Measurements from ENCODE around the gene STK32A. TPM values are rescaled to one million over a fixed set of nuclear protein-coding genes. Genes with fewer than 3 reads are reported as not detected.
"Not testable (repeated sequence)": the region's sequence is repeated elsewhere in the genome, so short reads cannot be mapped to it uniquely, and the experiment has no call there.

STK32A gene
- total RNA-seq, 1 donor from 2014 or later: 0.63 TPM

- DNase-seq (ENCODE audit: low read depth): no peak
- H3K4me3 ChIP-seq (ENCODE audit: low read depth, low read length): no peak overlapping the region
Measured at GRCh38 chr5:147348451-147348850, 113.6 kb downstream of the STK32A start.

GRCh38 chr5:147349241-147349640 lies 114.4 kb downstream of the STK32A start:
- no peak for TF ChIP-seq CTCF (conservative IDR thresholded peaks at IDR 0.05; ENCODE audit: low read depth, low read length)
- DNase-seq (ENCODE audit: low read depth): no peak
- H3K4me3 ChIP-seq (ENCODE audit: low read depth, low read length): no peak overlapping the region

More at GRCh38 chr5:147348451-147348850, 113.6 kb downstream of the STK32A start:
- no peak for TF ChIP-seq CTCF (conservative IDR thresholded peaks at IDR 0.05; ENCODE audit: low read depth, low read length)

DNA sequence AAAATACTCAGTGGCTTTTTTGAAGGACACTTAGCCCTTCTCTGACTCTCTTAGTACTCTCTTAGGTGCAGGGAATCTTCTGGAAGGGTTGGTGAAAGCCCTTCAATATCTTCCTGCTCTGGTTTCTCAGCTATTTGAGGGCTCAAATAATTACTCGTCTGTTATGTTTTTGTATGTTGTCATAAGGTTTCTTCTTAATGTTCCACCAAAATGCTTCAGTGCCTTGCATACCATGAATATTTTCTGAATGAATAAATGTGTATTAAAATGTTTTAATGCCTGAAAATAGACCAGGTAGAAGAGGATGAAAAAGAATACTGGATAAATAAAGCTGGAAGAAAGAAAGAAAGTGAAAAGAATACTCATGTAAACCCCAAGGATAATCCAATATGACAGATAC lies 124.3 kb downstream of the STK32A start:
- no peak overlapping the region for H3K4me3 ChIP-seq (ENCODE audit: low read depth, low read length)
- DNase-seq (ENCODE audit: low read depth): no peak
- no peak for TF ChIP-seq CTCF (conservative IDR thresholded peaks at IDR 0.05; ENCODE audit: low read depth, low read length)

GRCh38 chr5:147359581-147359980 lies 124.8 kb downstream of the STK32A start:
- TF ChIP-seq CTCF (conservative IDR thresholded peaks at IDR 0.05; ENCODE audit: low read depth, low read length): no peak
- no peak for DNase-seq (ENCODE audit: low read depth)
- H3K4me3 ChIP-seq (ENCODE audit: low read depth, low read length): no peak overlapping the region

DNA sequence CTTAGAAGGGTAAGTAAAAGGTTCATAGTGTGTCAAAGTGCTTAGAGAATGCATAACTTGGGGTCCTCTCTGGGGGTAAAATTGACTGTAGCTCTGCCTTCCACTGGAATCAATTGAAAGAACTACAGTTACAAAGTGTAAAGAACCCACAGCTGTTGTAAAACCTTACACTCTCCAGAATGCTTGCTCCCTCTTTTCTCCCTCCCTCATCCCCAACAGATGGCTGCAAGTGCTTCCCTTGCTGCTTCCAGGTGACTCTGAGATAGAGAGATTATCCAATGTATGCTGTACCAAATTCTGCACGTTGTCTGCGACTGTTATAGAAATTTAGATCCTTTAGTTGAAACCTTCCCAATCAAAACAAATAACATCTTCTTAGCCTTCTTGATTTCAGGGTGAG lies 126.0 kb downstream of the STK32A start:
- DNase-seq (ENCODE audit: low read depth): no peak

DNA sequence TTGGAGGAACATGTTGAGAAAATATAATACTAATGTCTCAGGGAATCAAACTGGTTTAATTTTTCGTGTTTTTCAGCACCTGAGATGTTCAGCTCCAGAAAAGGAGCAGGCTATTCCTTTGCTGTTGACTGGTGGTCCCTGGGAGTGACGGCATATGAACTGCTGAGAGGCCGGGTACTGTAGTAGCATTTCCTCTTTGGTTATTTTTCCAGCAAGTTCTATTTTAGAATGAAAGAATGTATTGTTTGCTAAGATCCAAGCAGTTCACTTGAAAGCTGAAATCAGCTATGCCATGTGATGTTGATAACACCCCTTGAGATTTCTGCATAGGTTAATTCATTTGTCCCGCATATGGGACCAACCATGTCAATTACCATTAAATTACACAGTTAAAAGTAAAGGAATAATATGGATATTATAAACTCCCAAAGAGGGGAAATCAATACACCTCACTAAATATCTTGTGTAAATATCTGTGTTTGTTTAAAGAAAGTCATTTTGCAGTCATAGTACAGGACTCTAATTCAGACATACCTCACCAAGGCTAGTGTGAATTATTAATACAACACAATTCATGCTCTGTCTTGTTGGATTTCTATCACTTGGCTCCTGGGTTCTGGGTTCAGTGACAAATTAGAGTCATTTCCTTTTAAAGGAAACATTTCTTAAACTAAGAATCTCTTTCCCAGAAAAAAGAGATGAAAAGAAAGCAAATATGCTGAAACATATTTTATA lies 126.8 kb downstream of the STK32A start:
- TF ChIP-seq CTCF (conservative IDR thresholded peaks at IDR 0.05; ENCODE audit: low read depth, low read length): no peak
- H3K4me3 ChIP-seq (ENCODE audit: low read depth, low read length): no peak overlapping the region
- DNase-seq (ENCODE audit: low read depth): no peak

More for the DNA sequence above, 126.0 kb downstream of the STK32A start:
- no peak for TF ChIP-seq CTCF (conservative IDR thresholded peaks at IDR 0.05; ENCODE audit: low read depth, low read length)
- no peak overlapping the region for H3K4me3 ChIP-seq (ENCODE audit: low read depth, low read length)

DNA sequence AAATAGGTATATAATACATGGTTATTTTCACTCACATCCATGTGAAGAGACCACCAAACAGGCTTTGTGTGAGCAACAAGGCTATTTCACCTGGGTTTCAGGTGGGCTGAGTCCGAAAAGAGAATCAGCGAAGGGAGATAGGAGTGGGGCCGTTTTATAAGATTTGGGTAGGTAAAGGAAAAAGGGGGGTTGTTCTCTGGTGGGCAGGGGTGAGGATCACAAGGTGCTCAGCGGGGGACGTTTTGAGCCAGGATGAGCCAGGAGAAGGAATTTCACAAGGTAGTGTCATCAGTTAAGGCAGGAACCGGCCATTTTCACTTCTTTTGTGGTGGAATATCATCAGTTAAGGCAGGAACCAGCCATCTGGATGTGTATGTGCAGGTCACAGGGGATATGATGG lies 132.6 kb downstream of the STK32A start:
- DNase-seq (ENCODE audit: low read depth); H3K4me3 ChIP-seq (ENCODE audit: low read depth, low read length): not testable (repeated sequence)

Data from epithelial cell of proximal tubule (primary cell).